GM18519 (cell line): ENCODE data around the gene CHMP3.

Source experiments
- ATAC-seq: cut with Tn5 transposase; IDR thresholded peaks from one replicate; pipeline ENCODE4 v1.9.1; 2021; ENCODE audit warnings: mild to moderate bottlenecking, moderate library complexity; ENCODE audit not compliant: unreplicated experiment, low FRiP score

The CHMP3 gene

GRCh38 chr2:86476092-86476491 is 87.2 kb downstream of the CHMP3 start:
- no peak for ATAC-seq

- no peak for ATAC-seq
Observed at GRCh38 chr2:86471637-86472036, 91.6 kb downstream of the CHMP3 start.

- no peak for ATAC-seq
Observed at GRCh38 chr2:86470890-86471289, 92.4 kb downstream of the CHMP3 start.

GRCh38 chr2:86468162-86469033 is 94.8 kb downstream of the CHMP3 start:
- ATAC-seq, result no peak

GRCh38 chr2:86466306-86466705 is 96.9 kb downstream of the CHMP3 start:
- no peak for ATAC-seq

GRCh38 chr2:86464652-86465051 is 98.6 kb downstream of the CHMP3 start:
- no peak for ATAC-seq

- no peak for ATAC-seq
Observed at GRCh38 chr2:86461042-86461743, 102.0 kb downstream of the CHMP3 start.

- no peak for ATAC-seq
Observed at GRCh38 chr2:86455181-86455580, 108.1 kb downstream of the CHMP3 start.

- ATAC-seq, result no peak
Observed at GRCh38 chr2:86454238-86454637, 109.0 kb downstream of the CHMP3 start.

- no peak for ATAC-seq
Observed at GRCh38 chr2:86453836-86454235, 109.4 kb downstream of the CHMP3 start.
